ENCODE results near the gene CORO2B. TPM values are rescaled to one million over a fixed set of nuclear protein-coding genes. Genes with fewer than 3 reads are reported as not detected.
"Not testable (repeated sequence)": the region's sequence is repeated elsewhere in the genome, so short reads cannot be mapped to it uniquely, and the experiment has no call there.

Gene CORO2B
- total RNA-seq, 1 donor from 2014 or later, result 21.3 TPM

- no peak for DNase-seq (ENCODE audit: low read depth, low spot score)
- Mint-ChIP-seq H3K4me1 (peaks cover 67% of the 10 kb centered on the region), H3K36me3 (ENCODE audit: low read depth) (peaks cover 9% of the 10 kb centered on the region), H3K27ac (ENCODE audit: unreplicated experiment) (no peak overlapping the region), H3K27me3 (ENCODE audit: low read depth) (no peaks in the 10 kb centered on the region), H3K4me3 (no peak overlapping the region), H3K9me3 (peaks cover 2% of the 10 kb centered on the region)
- TF ChIP-seq, protein P1, sequence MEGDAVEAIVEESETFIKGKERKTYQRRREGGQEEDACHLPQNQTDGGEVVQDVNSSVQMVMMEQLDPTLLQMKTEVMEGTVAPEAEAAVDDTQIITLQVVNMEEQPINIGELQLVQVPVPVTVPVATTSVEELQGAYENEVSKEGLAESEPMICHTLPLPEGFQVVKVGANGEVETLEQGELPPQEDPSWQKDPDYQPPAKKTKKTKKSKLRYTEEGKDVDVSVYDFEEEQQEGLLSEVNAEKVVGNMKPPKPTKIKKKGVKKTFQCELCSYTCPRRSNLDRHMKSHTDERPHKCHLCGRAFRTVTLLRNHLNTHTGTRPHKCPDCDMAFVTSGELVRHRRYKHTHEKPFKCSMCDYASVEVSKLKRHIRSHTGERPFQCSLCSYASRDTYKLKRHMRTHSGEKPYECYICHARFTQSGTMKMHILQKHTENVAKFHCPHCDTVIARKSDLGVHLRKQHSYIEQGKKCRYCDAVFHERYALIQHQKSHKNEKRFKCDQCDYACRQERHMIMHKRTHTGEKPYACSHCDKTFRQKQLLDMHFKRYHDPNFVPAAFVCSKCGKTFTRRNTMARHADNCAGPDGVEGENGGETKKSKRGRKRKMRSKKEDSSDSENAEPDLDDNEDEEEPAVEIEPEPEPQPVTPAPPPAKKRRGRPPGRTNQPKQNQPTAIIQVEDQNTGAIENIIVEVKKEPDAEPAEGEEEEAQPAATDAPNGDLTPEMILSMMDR (conservative IDR thresholded peaks at IDR 0.05), result no peak
Measured at GRCh38 chr15:68602459-68603215, 23.8 kb downstream of the CORO2B start.

- Mint-ChIP-seq H3K36me3 (ENCODE audit: low read depth) (peaks cover 9% of the 10 kb centered on the region), H3K9me3 (peaks cover 2% of the 10 kb centered on the region), H3K4me1 (peaks cover 66% of the 10 kb centered on the region), H3K27me3 (ENCODE audit: low read depth) (no peaks in the 10 kb centered on the region), H3K27ac (ENCODE audit: unreplicated experiment) (no peak overlapping the region), H3K4me3 (no peak overlapping the region)
- TF ChIP-seq, protein P1 (conservative IDR thresholded peaks at IDR 0.05), result no peak
- no peak for DNase-seq (ENCODE audit: low read depth, low spot score)
Measured at GRCh38 chr15:68603216-68603595, 24.4 kb downstream of the CORO2B start.

GRCh38 chr15:68603951-68604350 lies 25.2 kb downstream of the CORO2B start:
- DNase-seq (ENCODE audit: low read depth, low spot score), result no peak
- Mint-ChIP-seq H3K4me3 (no peak overlapping the region), H3K9me3 (peaks cover 2% of the 10 kb centered on the region), H3K27me3 (ENCODE audit: low read depth) (no peaks in the 10 kb centered on the region), H3K27ac (ENCODE audit: unreplicated experiment) (peak overlapping the region; percentile 22), H3K36me3 (ENCODE audit: low read depth) (peaks cover 9% of the 10 kb centered on the region), H3K4me1 (peaks cover 66% of the 10 kb centered on the region)
- TF ChIP-seq, protein P1 (conservative IDR thresholded peaks at IDR 0.05), result no peak

DNA sequence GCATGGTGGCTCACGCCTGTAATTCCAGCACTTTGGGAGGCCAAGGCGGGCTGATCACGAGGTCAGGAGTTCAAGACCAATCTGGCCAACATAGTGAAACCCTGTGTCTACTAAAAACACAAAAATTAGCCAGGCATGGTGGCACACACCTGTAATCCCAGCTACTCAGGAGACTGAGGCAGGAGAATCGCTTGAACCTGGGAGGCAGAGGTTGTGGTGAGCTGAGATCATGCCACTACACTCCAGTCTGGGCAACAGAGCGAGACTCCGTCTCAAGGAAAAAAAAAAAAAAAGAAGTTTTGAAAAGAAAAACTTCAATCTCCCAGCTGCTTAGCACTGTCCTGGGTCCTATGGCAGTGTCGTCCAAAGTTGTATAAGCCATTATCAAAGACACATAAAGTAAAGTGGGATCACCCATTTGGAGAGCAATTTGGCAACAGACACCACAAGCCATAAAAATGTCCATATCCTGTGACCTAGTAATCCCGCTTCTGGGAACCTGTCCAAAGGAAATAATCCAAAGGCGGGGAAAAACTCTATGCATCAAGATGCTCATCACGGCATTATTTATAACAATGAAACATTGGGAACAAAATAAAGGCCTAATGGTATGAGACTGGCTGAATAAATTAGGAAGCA lies 26.2 kb downstream of the CORO2B start:
- not testable (repeated sequence) for H3K9me3 Mint-ChIP-seq; H3K27ac Mint-ChIP-seq (ENCODE audit: unreplicated experiment); H3K27me3 Mint-ChIP-seq (ENCODE audit: low read depth); H3K36me3 Mint-ChIP-seq (ENCODE audit: low read depth); DNase-seq (ENCODE audit: low read depth, low spot score); H3K4me3 Mint-ChIP-seq
- H3K4me1 Mint-ChIP-seq, result peaks cover 66% of the 10 kb centered on the region

DNA sequence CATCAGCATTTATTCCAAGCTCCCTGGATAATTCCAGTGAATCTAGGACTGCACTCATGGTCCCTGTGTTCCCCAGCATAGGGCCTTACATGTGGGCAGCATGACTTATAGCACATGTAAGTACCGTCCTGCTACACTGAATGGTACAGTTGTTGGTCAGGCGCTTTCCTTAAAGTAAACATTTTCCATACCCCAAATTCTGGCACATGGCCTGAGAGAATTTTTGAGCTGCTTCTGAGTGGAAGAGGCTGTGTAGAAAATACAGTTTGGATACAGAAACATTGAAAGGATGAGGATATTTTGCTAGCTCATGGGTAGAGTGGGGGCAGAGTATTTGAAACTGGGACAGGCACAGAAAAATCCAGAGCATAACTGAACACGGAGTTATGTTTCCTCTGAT lies 27.6 kb downstream of the CORO2B start:
- H3K27ac Mint-ChIP-seq (ENCODE audit: unreplicated experiment), result no peak overlapping the region
- peaks cover 9% of the 10 kb centered on the region for H3K36me3 Mint-ChIP-seq (ENCODE audit: low read depth)
- H3K27me3 Mint-ChIP-seq (ENCODE audit: low read depth), result no peaks in the 10 kb centered on the region
- no peak for DNase-seq (ENCODE audit: low read depth, low spot score)
- TF ChIP-seq, protein P1 (conservative IDR thresholded peaks at IDR 0.05), result no peak
- peaks cover 62% of the 10 kb centered on the region for H3K4me1 Mint-ChIP-seq
- H3K9me3 Mint-ChIP-seq, result peaks cover 2% of the 10 kb centered on the region
- H3K4me3 Mint-ChIP-seq, result no peak overlapping the region

DNA sequence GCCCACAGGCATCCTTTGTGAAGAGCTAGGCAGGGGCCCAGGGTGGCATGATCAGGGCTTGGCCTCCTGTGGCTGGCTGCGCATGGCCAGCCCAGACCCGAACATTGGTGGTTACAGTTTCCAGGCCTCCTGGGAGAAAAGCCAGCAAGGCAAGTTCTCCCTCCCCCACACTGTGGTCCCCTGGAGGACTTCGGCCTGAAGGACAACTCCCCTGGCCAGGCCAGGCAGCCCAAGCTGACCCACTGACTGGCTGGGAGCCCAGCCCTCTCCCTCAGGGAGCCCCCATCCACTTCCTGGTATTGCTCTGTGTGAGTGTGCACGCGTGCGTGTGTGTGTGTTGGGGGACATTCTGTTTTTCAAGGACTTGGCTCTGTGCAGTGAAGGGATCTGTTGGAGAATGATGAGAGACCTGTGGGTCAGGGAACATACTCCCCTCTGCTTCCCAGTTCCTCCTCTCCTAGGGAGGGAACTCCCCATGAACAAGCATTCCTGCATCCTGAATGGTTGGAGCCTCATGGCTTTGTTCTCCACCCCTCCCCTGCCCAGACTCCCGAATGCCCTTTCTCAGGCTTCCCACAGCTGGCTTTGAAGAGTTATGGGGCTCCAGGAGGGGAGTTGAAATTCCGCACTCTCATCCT lies 29.5 kb downstream of the CORO2B start:
- peak overlapping the region; percentile 53 for H3K27ac Mint-ChIP-seq (ENCODE audit: unreplicated experiment)
- DNase-seq (ENCODE audit: low read depth, low spot score), result no peak
- H3K27me3 Mint-ChIP-seq (ENCODE audit: low read depth), result no peaks in the 10 kb centered on the region
- peaks cover 2% of the 10 kb centered on the region for H3K9me3 Mint-ChIP-seq
- TF ChIP-seq, protein P1 (conservative IDR thresholded peaks at IDR 0.05), result no peak
- peaks cover 9% of the 10 kb centered on the region for H3K36me3 Mint-ChIP-seq (ENCODE audit: low read depth)
- peak overlapping the region; percentile 9 for H3K4me3 Mint-ChIP-seq
- peaks cover 57% of the 10 kb centered on the region for H3K4me1 Mint-ChIP-seq

Measured in neural crest cell (in vitro differentiated cells).